Stimulated activated CD8-positive, alpha-beta memory T cell treated with anti-CD3 and anti-CD28 coated beads, Interleukin-12 subunit alpha, Interleukin-12 subunit beta, amount 100 ng/mL, for 24 hours (primary cell): ENCODE results near the gene FRMPD2.

Experiments
- DNase-seq: peaks from one replicate; pipeline ENCODE4 v3.0.0-alpha.2; 2020; ENCODE audit errors: extremely low read depth

The FRMPD2 gene, protein sequence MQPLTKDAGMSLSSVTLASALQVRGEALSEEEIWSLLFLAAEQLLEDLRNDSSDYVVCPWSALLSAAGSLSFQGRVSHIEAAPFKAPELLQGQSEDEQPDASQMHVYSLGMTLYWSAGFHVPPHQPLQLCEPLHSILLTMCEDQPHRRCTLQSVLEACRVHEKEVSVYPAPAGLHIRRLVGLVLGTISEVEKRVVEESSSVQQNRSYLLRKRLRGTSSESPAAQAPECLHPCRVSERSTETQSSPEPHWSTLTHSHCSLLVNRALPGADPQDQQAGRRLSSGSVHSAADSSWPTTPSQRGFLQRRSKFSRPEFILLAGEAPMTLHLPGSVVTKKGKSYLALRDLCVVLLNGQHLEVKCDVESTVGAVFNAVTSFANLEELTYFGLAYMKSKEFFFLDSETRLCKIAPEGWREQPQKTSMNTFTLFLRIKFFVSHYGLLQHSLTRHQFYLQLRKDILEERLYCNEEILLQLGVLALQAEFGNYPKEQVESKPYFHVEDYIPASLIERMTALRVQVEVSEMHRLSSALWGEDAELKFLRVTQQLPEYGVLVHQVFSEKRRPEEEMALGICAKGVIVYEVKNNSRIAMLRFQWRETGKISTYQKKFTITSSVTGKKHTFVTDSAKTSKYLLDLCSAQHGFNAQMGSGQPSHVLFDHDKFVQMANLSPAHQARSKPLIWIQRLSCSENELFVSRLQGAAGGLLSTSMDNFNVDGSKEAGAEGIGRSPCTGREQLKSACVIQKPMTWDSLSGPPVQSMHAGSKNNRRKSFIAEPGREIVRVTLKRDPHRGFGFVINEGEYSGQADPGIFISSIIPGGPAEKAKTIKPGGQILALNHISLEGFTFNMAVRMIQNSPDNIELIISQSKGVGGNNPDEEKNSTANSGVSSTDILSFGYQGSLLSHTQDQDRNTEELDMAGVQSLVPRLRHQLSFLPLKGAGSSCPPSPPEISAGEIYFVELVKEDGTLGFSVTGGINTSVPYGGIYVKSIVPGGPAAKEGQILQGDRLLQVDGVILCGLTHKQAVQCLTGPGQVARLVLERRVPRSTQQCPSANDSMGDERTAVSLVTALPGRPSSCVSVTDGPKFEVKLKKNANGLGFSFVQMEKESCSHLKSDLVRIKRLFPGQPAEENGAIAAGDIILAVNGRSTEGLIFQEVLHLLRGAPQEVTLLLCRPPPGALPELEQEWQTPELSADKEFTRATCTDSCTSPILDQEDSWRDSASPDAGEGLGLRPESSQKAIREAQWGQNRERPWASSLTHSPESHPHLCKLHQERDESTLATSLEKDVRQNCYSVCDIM (N-terminal part only)

DNA sequence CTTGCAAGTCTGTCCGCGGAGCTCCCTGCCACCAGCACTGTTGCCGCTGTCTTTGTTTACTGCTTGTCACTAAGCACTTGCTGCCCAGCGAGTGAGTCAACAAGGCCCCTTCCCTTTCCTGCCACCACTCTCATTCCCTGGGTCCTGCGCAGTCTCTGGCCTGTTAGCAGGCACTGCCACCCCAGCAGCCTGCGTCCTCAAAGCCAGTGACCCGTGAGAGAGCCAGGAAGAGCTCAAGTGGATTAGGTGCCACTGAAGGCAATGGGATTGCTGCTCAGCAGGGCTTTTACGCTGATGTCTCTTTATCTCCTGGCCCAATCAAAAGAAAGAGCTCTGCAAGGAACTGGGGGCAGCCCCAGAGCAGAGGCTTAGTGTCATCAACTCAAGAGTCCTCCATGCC lies at the start of gene FRMPD2:
Gene FRMPD2 (minus strand): TSS at position 61 of the 400 bp plus-strand sequence. CDS start 129 bp downstream, outside the sequence.
- DNase-seq, result no peak

DNA sequence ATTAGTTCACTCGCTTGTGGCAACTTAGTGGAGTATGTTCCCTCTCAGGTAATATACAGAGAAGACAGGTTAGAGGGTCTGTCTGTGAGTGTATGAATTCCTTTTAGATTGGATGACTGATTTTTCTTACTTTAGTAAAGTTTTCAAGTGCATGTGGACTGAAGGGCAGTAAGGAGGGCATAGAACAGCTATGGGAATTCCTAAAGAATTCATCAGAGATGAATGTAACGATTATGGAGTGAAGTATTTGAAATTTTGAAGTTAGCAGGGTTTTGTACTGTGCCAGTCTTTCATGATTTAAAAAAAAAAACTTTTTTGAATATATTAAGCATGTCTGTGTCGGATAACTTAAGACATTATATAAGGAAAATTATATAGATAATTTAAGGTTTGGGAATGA lies 47.5 kb upstream of the FRMPD2 start:
- DNase-seq, result no peak

DNA sequence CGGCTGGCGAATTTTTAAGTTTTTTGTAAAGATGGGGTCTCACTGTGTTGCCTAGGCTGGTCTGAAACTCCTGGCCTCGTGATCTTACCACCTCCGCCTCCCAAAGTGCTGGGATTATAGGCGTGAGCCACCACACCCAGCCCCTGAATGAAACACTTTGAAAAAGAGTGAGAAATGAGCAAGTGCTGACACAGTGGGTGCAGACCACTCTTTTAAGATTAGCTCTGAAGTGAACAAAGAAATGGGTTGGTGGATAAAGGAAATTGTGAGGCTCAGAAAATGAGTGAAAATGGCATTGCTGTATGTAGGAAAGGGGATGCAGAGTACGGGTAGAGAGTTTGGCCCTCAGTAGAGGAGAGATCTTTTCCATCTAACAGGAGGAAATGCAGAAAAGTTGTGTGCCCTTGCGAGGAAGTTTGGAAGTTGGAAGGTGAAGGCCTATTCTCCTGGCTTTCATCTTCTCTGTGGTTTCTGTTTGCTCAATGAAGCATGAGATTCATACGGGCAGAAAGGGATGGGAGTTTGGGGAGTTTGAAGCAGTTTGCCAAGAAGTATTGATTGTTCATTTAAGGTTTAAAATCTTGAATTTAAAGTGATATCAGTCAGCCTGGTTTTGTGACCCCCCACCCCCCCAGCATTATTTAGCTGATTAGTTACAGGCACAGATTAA lies 43.0 kb upstream of the FRMPD2 start:
- DNase-seq, result no peak

DNA sequence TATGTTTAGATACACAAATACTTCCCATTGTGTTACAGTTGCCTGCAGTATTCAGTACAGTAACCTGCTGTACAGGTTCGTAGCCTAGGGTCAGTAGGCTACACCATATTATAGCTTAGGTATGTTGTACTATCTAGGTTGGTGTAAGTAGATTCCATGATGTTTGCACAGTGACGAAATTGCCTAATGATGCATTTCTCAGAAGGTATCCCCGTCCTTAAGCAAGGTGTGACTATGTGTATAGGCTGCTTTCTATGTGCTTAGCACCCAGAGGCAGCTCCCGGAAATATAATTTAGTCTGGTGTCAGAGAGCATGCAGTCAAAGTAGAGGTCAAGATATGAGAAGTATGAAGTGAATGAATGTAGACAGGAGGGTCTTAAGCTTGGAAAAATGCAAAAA lies 41.7 kb upstream of the FRMPD2 start:
- DNase-seq, result no peak

DNA sequence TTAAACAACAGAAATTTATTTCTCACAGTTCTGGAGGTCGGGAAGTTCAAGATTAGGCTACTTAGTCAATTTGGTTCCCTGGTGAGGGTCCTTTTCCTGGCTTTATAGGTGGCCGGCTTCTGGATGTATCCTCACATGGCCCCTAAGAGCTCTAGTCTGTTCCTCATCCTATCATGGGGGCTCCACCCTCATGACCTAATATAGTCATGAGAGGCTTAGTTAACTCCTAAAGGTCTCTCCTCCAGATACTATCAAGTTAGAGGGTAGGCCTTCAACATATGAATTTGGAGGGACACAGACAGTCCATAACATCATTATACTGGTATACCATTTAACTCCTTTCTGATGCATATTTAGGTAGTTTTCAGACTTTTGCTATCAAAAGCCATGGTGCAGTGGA lies 39.6 kb upstream of the FRMPD2 start:
- no peak for DNase-seq

DNA sequence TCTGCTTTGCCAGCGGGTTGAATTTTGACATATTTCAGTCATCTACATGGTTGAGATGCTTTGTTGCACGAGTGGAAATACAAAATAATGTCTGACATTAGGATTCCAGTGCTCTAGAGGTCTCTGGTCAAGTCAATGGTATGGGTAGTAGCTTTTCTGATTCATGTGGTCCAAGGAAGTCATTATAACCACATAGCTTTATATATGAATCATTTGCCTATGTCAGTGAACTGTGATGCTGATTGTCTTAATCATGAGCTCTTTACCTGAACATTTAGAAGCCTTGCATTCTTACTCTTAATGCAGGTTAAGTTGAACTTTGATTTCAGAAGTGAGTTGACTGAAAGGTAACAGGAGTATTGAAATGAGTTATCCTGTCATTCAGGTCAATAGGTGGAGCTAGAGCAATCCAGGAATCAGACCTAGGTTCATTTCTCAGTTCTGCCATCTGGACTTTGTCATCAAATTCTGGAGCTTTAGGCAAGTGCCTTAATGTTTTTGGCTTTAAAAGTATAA lies 35.3 kb upstream of the FRMPD2 start:
- no peak for DNase-seq

DNA sequence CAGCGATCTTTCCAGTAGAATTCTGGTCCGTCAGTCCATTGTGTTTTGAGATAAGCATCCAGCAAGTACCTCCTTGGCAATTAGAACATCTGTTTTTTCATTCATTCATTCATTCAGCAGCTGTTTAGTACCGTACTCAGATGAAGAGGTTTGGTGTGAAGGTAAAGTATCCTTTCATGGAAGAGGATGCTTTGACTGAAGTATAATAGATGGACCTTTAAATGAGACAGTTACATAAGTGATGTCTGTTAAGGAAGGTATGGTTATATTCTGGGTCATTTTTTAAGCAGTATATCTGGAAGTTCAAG lies 33.2 kb upstream of the FRMPD2 start:
- DNase-seq, result no peak

DNA sequence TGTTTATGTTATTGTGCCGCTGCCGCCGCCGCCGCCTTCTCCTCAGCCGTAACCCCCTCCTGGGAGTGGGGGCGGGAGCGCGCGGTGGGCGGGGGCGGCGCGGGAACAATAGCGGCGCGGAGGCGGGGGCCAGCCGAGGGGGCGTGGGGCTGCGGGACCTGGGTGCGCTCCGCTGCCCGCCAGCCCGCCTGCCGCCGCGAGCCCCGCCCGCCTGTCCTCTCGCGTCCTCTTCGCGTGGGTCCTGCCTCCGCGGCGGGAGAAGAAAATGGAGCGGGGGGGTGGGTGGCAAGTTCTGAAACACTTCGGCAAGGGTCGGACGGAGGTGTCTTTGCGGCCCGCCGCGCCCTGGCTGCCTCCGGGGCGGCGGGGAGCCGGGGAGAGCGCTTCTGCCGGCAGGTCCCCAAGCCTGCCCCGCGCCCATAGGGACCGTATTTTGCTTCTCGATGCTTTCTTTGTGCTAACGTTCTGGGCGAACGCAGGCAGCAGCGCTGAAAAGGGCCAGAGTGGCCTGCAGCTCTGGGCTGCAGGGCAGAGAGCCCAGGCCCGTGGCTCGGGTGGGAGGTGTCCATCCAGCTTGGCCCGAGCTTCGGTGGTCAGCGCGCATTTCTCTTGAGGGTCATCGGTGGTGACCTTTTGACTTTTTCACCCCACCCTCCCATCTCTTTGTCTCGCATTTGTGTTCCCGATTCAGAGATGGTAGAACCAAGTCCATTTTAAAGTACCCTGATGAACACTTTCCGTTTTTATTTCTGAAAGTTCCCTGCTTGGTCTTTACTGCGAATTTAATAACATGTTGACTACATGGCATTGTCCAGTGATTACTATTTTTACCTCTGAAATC lies 32.6 kb upstream of the FRMPD2 start:
- DNase-seq, result peak; percentile 35

DNA sequence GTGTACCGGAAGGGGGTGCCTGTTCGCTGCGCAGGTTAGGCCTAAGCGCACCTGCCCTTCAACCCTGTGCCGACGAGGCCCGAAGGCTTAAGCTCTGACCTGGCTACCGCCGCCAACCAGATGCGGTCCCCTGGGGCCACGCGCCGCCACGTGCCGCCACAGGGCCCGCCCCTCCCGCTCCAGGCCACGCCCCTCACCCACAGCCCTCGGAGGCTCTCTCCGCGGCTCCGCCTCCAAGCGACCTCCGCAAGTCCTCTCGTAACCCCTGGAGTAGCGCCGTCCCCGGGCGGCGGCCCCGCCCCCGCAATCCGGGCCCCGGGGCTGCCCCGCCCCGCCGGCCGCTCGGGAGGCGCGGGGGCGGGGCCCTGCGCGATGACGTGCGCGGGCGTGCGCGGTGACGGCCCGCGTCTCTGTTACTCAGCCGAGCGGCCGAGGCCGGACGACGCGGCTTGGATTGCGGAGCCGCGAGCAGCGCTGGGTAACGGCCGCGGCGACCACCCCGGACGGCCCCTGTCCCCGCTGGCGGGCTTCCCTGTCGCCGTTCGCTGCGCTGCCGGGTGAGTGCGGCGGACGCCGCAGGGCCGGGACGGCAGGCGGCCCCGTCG lies 31.9 kb upstream of the FRMPD2 start, which contains the start of gene MAPK8:
Gene MAPK8 (plus strand): TSS at position 413 of the 605 bp plus-strand sequence. CDS start 94,984 bp downstream, outside the sequence.
- DNase-seq, result peak; percentile 76

DNA sequence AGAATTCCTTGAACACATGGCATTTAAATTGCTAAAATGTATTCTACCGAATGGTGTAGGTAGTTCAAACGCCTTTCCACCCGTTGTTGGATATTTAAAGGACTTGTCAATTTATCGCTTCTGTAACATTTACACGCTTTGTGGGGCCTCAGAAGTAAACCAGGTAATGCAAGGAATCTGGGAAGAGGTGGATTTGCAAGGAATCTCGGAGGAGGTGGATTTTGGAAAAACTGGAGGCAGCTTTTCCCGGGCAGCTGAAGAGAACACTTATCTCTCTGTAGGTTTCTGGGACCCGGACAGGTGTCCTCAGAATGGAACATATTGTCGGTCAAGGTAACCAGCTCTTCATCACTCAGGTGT lies 31.4 kb upstream of the FRMPD2 start:
- DNase-seq, result no peak

DNA sequence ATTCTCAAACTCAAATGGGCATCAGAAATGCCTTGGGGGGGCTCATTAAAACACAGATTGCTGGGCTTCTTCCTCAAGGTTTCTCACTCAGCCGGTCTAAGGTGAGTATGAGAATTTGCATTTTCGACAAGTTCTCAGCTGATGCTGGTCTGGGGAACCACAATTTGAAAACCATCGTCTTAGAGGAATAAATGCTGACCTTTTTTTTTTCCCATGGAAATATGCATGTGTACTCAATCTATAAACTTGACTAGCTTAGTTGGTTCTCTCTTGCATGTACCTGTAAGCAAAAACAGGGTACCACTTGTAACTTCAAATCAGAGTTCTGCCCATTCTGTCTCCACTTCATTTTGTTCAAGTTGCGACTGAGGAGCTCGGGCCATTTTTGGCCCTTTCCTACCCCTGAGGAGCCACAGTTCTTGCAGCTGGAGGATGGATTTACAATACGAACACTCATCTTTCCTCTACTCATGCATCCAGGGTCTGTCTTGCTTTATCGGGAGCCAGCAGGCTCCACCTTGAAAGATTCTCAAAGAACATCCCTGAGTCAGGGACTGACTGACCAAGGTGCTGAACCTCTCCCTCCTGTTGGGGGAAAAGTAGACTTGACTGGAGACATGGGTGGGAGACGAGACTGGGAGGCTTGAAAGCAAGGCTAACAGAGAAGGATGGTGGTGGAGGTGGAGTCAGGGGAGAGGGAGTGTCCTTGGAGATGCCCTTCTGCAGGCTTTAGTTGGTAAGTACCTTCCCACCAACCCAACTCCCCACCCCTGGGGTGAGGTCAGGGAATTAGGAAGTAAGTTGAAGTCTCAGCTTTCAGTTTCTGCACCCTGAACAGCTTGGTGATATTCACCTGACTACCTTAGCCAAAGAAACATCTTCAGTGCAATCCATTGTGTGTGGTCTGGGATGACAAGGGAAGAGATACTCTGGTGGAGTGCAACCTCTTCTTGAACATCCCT lies 28.3 kb upstream of the FRMPD2 start:
- no peak for DNase-seq

DNA sequence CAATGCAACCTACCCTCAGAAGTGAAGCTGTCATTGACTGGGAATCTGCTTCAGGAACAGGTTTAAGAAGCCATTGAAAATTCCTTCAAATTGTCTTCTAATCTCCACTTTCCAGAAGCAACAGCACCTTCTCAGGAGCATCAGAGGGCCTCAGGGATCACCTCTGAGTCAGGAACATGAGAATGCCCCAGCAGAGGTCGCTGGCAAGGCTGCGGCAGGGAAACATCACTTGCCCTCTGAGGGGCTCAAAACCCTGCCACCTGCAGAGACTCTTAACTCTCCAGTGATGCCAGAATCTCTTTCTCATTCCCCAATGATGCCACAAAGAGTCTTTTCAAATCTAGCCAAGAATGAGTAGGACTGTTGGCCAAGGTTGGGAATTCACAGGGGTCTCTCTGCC lies 26.1 kb upstream of the FRMPD2 start:
- no peak for DNase-seq

DNA sequence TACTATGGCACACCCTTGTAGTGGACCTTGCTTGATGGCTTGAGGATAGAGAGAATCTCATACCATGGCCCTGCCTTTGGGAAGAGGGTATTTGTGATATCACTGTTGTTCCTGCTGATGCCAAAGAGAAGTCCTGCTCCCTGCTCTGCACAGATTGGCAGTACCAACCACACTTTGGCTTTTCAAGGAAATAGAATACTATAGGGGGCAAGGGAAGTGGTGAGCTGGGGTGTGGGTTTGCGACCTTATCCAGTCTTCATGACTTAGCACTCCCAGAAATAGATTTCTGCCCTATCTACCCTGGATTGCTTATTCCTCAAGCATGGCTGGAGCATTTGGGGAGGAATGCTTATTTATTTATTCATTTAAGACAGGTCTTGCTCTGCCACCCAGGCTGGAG lies 25.2 kb upstream of the FRMPD2 start:
- no peak for DNase-seq

DNA sequence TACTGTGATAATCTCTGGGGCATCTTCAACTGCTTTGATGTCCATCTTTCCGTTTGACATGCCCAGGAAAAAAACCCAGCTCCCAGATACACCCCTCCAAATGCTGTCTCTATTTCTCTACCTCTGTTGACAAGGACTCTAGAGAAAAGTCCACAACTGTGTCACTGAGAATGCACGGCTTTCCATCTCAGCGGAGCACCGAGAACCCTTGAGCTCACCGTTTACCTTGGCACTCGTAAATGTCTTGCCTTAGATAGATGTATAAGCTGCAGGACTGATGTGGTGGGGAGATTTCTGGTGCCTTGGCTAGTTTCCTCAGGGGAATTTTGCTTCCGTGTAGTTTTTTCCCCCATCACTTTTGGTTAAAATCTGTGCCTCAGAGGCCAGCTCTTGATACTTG lies 24.6 kb upstream of the FRMPD2 start:
- DNase-seq, result no peak

DNA sequence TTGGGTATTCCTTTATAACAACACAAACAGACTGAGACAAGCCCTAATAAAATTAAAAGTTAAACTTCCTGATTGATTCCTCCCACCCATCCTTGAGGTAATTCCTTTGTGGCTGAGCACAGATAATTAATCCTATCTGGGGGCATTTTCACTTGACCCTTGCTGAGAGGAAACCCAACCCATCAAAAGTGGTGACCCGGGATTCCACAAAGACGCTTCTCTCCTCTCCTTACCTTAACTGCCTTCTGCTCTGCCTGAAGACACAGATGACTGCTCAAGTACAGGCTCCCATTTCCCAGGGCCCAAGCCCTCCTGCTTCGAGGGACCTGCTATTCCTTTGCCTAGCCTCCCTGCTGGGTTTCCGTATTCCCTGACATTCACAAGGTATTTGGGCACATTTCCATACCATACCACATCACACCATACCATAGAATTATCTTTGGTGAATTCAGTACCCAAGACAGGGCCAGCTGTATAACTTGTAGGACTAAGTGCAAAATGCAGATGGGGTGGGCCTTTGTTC lies 22.1 kb upstream of the FRMPD2 start:
- no peak for DNase-seq

DNA sequence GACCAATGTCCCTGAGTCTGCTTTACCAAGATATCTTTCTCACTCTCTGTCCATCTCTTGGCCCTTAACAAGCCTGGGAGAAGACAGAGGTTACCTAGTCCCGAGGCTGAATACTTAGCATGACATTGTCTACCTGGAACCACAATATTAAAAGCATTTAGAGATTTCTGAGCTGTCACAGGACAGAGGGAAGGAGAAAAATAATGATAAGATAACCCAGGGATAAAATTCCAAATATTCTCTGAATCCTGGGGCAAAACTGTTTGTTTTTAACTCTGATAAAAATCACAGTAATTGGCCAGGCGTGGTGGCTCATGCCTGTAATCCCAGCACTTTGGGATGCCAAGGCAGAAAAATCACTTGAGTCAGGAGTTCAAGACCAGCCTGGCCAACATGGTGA lies 19.9 kb upstream of the FRMPD2 start:
- DNase-seq, result no peak

DNA sequence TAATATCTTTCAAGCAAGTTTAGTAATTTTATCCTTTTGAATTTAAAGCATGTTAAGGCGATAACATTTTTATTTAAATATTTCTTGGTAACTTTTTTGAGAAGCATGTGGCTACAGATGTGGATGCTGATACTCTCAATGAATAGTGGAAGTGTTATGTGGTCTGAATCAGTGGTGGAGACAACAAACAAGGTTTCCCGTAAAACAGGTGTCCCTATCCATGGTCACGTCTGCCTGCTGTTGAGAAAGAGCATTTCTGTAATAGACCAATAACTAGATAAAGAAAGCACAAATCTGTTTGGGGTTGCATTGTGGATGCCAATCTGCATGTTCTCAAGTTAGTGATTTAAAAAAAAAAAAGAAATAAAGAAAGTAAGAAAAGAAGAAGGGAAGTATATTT lies 18.1 kb upstream of the FRMPD2 start:
- DNase-seq, result no peak

DNA sequence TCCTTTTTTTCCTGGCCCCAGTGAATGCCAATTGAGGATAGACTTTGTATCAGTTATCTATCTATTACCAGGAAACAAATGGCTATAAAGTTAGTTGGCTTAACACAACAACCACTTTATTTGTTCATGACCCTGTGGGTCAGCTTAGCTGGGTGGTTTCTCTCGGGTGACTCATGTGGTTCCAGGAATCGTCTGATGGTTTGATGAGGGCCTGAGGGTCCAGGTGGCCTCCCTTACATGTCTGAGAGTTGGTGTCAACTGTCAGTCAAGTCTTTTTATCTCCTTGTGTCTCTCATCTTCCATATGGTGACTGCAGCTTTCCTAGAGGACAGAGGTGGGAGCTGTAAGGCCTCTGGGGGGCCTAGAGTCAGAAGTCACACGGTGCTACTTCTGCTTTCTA lies 16.7 kb upstream of the FRMPD2 start:
- DNase-seq, result no peak

DNA sequence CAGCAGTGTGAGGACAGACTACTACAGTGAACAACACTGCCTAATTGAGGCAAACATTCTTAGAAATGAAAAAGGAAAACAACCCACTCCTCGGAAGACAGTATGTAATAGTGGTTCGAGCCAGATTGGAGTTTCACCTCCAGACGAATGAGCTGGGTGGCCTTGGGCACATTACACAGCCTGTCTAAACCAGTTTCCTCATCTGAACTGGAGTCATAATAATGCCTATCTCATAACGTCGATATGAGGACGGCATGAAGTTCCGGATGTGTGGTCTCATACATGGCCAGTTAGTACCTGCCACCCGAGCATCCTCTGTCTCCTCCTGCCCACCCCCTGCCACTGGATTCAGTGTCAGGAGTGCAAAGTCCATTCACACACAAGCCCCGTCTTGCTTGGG lies 15.8 kb upstream of the FRMPD2 start:
- no peak for DNase-seq
